WTC11 (cell line): ENCODE data around the gene RNF215.

ENCODE experiments used
- AR ChIP-seq: fragments of 250-450 bp; sonication (Bioruptor Pico); IDR thresholded peaks from 2 replicates; pipeline ENCODE4 v1.9.0; 2021; ENCODE audit warnings: mild to moderate bottlenecking
- ATF1 ChIP-seq: sonication (generic); formaldehyde crosslinking; IDR thresholded peaks from 2 replicates; pipeline ENCODE4 v1.8.1; 2023; ENCODE audit warnings: mild to moderate bottlenecking, moderate library complexity, missing genetic modification reagents
- CDX4 ChIP-seq: fragments of 250-450 bp; sonication (Bioruptor Pico); IDR thresholded peaks from 2 replicates; pipeline ENCODE4 v1.9.0; 2021; ENCODE audit warnings: moderate library complexity, mild to moderate bottlenecking, inconsistent platforms, borderline replicate concordance
- CTCF ChIP-seq: fragments of 200-600 bp; IDR thresholded peaks from 2 replicates; pipeline ENCODE4 v1.8.0; 2022; ENCODE audit warnings: antibody characterized with exemption
- JUN ChIP-seq: sonication (generic); formaldehyde crosslinking; IDR thresholded peaks from 2 replicates; pipeline ENCODE4 v1.8.0; 2023; ENCODE audit warnings: mild to moderate bottlenecking, missing genetic modification reagents
- NFE2L1 ChIP-seq: sonication (generic); formaldehyde crosslinking; IDR thresholded peaks from 2 replicates; pipeline ENCODE4 v1.8.1; 2023; ENCODE audit warnings: missing genetic modification reagents
- NR2C2 ChIP-seq: sonication (generic); formaldehyde crosslinking; IDR thresholded peaks from 2 replicates; pipeline ENCODE4 v1.8.0; 2022; ENCODE audit warnings: mild to moderate bottlenecking, missing genetic modification reagents
- USF1 ChIP-seq: sonication (generic); formaldehyde crosslinking; IDR thresholded peaks from 2 replicates; pipeline ENCODE4 v1.8.0; 2022; ENCODE audit warnings: mild to moderate bottlenecking, missing genetic modification reagents

GRCh38 chr22:30429887-30430286, 42.7 kb upstream of the RNF215 start:
- TF ChIP-seq NR2C2 (no peak), CDX4 (CRISPR knock-in tag) (no peak), NFE2L1 (CRISPR knock-in tag) (no peak), JUN (CRISPR knock-in tag) (no peak), CTCF (no peak), USF1 (CRISPR knock-in tag) (no peak), AR (no peak), ATF1 (no peak)
